Activated CD4-positive, alpha-beta T cell treated with anti-CD3 and anti-CD28 coated beads, Interleukin-10, Interleukin-2, amounts not matched to agents 100 ng/mL and 50 ng/mL, durations not matched to agents 16 hours and 8 hours (primary cell): ENCODE data around the gene LAMA5.

Source experiments
- DNase-seq: peaks from one replicate; pipeline ENCODE4 v3.0.0-alpha.2; 2020

LAMA5 gene

DNA sequence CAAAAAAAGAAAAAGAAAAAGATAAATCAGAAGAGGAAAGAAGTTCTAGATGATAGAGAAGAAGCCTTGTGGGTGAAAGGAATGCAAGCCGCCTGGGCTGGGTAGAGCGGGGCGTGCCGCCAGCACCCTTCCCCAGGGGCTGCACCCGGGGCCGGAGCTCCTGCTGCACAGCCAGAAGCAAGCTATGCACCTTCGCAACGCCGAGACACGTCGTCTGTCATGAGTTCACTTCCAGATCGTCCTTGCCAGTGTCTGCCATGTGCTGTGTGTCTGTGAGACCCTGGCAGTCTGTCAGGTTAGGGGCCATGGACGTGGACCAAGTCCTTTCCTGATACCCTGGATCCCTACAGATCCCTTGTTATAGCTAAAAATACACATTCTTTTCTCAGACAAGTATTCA lies 89.9 kb downstream of the LAMA5 start:
- no peak for DNase-seq

DNA sequence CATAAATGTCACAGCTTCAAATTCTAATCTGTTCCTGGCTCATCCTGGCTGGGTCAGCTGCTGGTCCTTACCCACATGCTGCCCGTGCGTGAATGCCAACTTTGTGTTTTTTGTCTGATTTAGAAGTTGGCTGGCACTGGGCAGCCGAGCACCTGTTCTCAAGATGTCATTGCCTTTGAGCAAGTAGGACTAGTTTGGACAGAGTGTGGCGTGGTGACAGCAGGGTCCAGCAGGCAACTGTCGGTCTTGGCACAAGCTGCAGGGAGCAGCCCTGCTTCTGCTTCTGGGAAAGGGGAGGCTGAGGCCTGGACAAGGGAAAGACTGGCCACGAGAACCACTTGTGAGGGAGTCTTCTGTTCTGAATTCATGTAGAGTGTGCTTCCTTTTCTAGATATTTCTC lies 90.7 kb downstream of the LAMA5 start:
- DNase-seq, result no peak

DNA sequence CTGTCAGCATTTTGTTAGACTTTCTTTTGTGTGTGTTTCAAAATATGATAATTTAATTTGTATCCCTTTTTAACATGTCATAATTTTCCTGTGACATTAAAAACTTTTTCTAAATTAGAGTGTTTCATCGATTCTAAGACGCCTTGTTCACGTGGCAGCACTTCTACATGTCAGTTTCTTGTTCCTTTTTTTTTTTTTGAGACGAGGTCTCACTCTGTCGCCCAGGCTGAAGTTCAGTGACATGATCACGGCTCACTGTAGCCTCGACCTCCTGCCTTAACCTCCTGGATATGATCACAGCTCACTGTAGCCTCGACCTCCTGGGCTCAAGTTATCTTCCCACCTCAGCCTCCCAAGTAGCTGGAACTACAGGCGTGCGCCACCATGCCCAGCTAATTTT lies 91.9 kb downstream of the LAMA5 start:
- no peak for DNase-seq

DNA sequence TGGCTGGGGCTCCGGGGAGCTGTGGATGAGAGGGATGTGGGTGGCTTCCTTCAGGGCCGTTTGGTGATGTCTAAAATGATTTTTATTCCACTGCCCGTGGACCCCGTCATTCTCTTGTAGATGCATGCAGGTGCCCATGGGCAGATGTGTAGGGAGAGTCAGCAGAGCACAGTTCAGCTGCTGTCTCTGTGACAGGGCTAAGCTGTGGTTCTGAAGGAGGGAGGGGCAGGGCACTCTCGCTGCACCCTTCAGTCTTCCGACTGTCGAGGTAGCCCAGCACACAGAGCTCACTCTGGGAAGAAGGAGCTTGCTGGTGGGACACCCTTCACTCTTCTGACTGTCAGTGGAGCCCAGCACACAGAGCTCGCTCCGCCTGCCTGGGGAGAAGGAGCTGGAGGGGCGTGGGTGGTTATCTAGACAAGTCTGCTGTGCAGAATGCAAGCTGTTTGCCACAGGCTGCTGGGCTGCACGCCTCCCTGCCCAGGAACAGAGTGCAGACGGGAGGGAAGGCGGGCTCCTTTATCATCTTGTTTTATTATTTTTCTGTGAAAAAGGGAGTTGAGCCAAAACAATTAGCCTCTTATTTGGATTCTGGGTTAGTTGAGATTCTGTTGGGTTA lies 92.7 kb downstream of the LAMA5 start:
- DNase-seq, result no peak

DNA sequence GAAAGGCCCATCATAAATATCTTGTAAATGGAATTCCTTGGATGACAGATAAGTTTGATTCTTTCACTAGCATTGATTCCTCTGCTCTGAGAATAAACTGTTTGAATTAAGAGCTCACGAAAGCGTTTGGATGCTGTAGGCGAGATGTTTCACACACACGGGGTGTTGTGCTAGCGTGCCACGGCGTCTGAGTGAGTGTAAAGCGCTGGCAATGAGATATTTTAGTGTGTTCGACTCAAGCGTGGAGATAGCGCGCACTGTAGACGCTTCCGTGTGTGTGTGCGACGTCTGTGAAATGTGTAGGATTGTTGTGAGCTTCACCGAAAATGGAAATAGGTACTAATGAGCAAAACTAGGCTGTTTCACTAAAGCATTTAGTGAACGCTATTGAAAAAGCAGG lies 93.7 kb downstream of the LAMA5 start:
- no peak for DNase-seq

DNA sequence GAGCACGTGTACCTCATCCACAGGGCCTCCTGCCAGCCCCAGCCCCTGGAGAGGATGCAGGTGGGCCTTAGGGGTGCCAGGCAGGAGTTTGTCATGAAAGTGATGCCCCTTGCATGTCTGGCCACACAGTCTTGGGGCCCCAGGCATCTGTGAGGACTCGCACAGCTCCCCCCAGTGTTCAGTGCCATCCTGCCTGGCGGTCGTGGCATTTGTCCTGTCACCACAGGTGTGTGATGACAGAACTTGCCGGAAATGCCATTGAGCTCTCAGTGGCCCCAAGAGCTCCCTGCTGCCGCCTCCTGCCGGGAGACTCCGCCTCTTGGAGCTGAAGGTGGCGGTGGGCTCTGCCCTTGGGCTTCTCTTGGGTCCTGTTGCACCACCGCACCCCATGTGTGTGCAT lies 94.9 kb downstream of the LAMA5 start:
- no peak for DNase-seq

DNA sequence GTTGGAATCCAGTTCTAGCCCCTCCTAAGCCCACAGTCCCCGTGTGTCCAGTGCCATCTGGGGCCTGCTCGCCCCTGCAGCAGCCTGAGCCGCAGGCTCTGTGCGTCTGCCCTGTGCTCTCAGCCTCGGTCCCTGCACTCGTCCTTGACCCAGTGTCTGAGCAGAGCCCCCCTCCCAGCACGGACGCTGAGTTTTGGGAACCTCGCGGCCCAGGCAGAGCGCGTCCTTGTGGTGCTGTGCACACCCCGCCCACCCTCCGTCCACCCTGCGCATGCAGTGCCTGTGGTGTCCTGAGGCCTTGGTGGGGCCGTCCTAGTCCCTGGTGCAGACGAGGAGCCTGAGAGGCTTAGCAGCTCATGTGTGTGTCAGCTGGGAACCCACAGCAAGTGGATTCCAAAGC lies 97.2 kb downstream of the LAMA5 start:
- no peak for DNase-seq

DNA sequence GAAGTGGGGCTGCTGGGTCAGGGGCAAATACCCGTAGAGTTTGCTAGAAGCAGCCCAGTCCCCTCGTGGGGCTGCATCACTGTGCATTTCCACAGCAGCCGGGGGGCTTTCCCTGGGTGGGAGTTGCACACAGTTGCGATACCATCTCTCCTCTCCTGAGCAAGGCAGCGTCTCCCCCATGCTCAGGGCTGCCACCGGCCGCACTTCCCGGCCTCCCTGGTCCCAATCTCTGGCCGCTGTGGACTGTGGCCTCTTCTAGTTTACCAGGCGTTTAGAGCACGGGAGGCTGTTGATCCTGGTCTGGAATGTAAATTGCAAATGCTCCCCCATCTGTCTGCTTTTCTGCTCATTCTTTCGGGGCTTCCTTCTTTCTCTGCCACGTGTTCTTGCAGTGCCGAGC lies 97.7 kb downstream of the LAMA5 start:
- DNase-seq, result no peak

DNA sequence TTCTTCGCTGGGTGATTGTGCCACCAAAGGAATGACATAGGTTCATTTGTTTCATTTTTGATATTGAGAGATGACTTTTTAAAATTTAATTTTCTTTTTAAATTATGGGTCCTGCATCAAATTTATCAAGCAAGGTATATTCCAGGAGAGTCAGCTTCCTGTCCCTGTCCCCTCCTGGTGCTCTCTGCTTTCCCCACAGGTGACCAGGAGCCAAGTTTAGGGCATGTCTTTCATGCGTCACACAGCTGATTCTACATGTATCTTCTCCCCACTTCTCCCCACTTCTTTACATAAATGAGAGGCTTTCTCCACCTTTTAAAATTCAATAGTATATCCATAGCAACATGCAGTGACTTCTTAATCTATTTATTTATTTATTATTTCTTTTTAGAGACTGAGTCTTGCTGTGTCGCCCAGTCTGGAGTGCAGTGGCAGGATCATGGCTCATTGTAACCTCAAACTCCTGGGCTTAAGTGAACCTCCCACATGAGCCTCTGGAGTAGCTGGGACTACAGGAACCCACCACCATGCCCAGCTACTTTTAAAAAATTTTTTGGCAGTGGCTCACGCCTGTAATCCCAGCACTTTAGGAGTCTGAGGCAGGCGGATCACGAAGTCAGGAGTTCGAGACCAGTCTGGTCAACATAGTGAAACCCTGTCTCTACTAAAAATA lies 98.7 kb downstream of the LAMA5 start:
- no peak for DNase-seq

DNA sequence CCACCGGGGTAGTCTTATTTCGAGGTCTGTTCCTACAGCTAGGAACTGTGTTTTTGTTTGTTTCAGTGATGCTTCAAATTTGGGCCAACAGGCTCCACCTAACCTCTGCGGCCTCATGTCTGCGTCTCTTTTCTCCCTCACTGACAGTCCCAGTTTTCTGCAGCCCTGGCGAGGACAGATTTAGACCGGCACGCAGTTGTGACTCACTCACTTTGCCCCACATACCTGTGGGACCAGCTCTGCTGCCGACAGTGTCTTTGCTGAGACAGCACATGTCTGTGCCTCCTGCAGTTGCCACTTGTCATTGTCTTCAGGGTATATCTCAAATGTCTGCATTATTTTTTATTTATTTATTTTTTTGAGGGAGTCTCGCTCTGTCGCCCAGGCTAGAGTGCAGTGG lies 99.6 kb downstream of the LAMA5 start:
- no peak for DNase-seq

DNA sequence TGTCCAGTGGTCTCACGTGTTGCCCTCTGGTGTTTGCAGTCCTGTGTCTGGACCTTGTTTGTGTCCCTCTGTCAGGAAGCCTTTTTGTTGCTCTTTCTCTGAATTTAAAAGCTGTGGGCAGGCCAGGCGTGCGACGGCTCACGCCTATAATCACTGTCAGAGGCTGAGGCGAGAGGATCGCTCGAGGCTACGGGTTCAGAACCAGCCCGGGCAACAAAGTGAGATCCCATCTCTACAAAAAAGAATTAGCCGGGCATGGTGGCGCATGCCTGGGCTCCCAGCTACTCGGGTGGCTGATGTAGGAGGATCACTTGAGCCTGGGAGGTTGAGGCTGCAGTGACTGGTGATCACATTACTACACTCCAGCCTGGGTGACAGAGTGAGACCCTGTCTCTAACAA lies 100.3 kb downstream of the LAMA5 start:
- DNase-seq, result no peak

DNA sequence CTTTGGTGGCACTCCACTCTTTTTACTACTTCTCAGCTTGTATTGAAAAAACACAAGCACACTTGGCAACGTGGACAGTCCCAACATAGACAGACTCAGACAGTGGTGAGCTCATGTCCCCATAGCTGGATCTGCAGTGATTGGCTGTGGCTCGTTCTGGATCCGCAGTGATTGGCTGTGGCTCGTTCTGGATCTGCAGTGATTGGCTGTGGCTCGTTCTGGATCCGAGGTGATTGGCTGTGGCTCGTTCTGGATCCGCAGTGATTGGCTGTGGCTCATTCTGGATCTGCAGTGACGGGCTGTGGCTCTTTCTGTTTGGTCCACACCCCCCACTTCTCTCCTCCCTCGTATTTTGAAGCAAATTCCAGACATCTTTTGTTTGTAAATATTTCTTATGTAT lies 100.8 kb downstream of the LAMA5 start:
- DNase-seq, result no peak

DNA sequence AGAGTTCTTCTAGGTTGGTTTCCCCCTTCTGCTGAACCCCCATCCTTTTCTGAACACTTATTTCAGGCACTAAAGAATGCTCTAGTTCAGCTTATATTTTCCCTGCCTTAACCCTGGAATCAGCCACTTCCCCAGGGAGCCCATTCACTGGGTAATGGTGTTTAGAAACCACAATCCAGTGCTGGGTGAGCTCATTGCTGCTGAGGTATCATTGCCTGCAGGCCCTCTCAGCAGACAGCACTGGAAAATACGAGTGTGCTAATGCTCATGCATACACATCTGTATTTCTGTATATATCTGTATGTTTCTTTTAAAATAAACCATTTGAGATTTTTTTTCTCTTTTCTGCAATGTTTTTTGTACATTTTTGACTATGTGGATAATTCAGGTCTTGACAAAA lies 101.7 kb downstream of the LAMA5 start:
- no peak for DNase-seq

DNA sequence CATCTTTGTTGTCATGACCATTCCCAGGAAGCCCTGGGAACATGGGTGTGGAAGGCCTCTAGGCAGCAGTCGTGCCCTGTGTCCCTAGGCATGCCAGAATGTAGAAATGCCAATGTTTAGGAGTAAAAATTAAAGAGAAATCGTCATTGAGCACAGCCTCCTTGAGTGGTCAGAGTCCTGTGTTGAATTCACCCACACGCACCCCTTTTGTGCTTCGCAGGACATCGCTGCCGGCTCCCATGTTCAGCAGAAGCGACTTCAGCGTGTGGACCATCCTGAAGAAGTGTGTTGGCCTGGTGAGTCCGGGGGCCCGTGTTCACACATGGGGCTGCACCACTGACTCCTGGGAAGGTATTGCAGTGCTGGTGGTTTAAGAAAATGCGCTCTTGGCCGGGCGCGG lies 103.7 kb downstream of the LAMA5 start:
- DNase-seq, result no peak

DNA sequence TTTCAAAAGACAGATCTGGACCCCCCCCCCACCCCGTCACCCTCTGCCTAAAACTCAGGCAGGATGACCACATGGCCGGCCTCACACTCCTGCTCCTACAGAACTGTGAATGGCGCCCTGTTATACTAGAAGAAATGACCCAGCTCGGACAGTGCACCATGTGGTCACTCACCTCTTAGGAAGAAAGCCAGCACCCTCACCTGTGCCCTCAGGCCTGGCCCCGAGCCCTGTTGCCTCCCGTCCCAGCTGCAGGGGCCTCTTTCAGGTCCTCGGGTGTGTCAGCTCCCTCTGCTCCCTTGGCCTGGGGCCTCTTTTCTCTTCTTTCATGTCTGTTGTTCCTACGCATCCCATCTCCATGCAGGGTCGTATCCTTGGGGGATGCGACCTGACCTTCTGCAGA lies 105.0 kb downstream of the LAMA5 start:
- DNase-seq, result no peak

DNA sequence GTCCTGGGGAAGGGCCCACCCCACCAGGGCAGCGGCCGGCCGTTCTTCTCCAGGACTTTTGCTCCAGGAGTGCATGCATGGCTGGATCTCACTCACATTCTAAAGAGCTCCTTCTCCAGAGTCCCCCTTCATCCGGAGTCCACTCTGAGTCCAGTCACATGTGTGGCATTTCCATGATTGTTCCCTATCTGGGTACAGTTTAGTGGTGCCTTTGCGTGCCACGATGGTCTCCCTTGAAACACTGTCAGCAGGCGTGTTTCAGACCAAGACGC lies 107.9 kb downstream of the LAMA5 start:
- DNase-seq, result no peak
